B cell (primary cell): ENCODE data around the gene MAG. TPM values are rescaled to one million over a fixed set of nuclear protein-coding genes. Genes with fewer than 3 reads are reported as not detected.

Experiments used
- ATAC-seq: fragments of 200-7000 bp; cut with Tn5 transposase; one replicate; pipeline ENCODE4 v1.10.0; 2021; ENCODE audit warnings: low read depth, mild to moderate bottlenecking, moderate number of reproducible peaks, moderate library complexity
- CTCF ChIA-PET: fragments of 350-600 bp; sonication (Branson Sonifier 250); formaldehyde crosslinking; loops from one replicate; lab custom pipeline; 2021; ENCODE audit warnings: antibody characterized with exemption, inconsistent platforms; lab: Charles Lee
- POLR2A ChIA-PET: fragments of 350-600 bp; sonication (Branson Sonifier 250); formaldehyde crosslinking; loops from one replicate; lab custom pipeline; 2021; ENCODE audit warnings: antibody characterized with exemption; lab: Charles Lee
- DNase-seq: peaks from one replicate; pipeline ENCODE4 v3.0.0; 2013
- H2AFZ ChIP-seq: 2 replicates; pipeline ENCODE4 v1.6.1; 2012; ENCODE audit warnings: mild to moderate bottlenecking, low read depth, low read length; ENCODE audit not compliant: insufficient read depth, poor library complexity, severe bottlenecking
- H3K27ac ChIP-seq, 2 donors: 1 replicate in 1 of 2; 2 replicates in 1 of 2; pipeline ENCODE4 v1.5.1; 2012 to 2013; ENCODE audit warnings: low read length in 2 of 2, mild to moderate bottlenecking in 2 of 2, moderate library complexity in 1 of 2
- H3K27me3 ChIP-seq, 4 experiments: fragments of 200-600 bp in 1 of 4; sonication (generic) in 1 of 4; replicated peaks in 1 of 4; 1 replicate in 2 of 4; 2 replicates in 2 of 4; pipeline versions ENCODE4 v1.6.1 to v1.7.0; 2013 to 2016; ENCODE audit warnings: low read length in 3 of 4, mild to moderate bottlenecking in 2 of 4, mixed read lengths in 1 of 4, moderate library complexity in 1 of 4; ENCODE audit not compliant: insufficient read depth in 4 of 4, control insufficient read depth in 3 of 4; ENCODE audit errors: control extremely low read depth in 1 of 4
- H3K36me3 ChIP-seq, 2 experiments: replicated peaks in 1 of 2; 1 replicate in 1 of 2; 2 replicates in 1 of 2; pipeline versions ENCODE4 v1.6.1 to v1.7.1; 2013; ENCODE audit warnings: low read length in 1 of 2; ENCODE audit not compliant: insufficient read depth in 2 of 2, control insufficient read depth in 1 of 2; ENCODE audit errors: control extremely low read depth in 1 of 2, extremely low read depth in 1 of 2
- H3K4me1 ChIP-seq, 2 donors: fragments of 200-600 bp in 1 of 2; sonication (generic) in 1 of 2; 1 replicate in 1 of 2; 2 replicates in 1 of 2; pipeline versions ENCODE4 v1.5.1 to v1.6.1; 2013 to 2017; ENCODE audit warnings: low read length in 2 of 2; ENCODE audit not compliant: control insufficient read depth in 2 of 2, insufficient read depth in 2 of 2
- H3K4me2 ChIP-seq: replicated peaks from 2 replicates; pipeline ENCODE3; 2012; ENCODE audit warnings: mild to moderate bottlenecking, low read depth, low read length; ENCODE audit not compliant: poor library complexity, severe bottlenecking
- H3K4me3 ChIP-seq, 5 experiments: fragments of 200-600 bp in 1 of 5; sonication (generic) in 1 of 5; 1 replicate in 3 of 5; 2 replicates in 2 of 5; pipeline versions ENCODE4 v1.5.1 to v1.7.0; 2011 to 2016; ENCODE audit warnings: low read length in 4 of 5, mild to moderate bottlenecking in 4 of 5, low read depth in 2 of 5, control low read depth in 1 of 5, moderate library complexity in 1 of 5; ENCODE audit not compliant: insufficient read depth in 1 of 5; ENCODE audit errors: control extremely low read depth in 1 of 5, extremely low read depth in 1 of 5
- H3K79me2 ChIP-seq: fragments of 200-600 bp; sonication (generic); one replicate; pipeline ENCODE4 v1.6.0; 2016; ENCODE audit warnings: low read length; ENCODE audit not compliant: control insufficient read depth, insufficient read depth
- H3K9ac ChIP-seq: fragments of 200-600 bp; sonication (generic); 2 replicates; pipeline ENCODE4 v1.6.1; 2017; ENCODE audit warnings: mild to moderate bottlenecking, low read length, moderate library complexity
- H3K9me3 ChIP-seq, 3 donors: one replicate each; pipeline versions ENCODE4 v1.6.1 to v1.7.1; 2013; ENCODE audit warnings: low read length in 2 of 3; ENCODE audit not compliant: control insufficient read depth in 2 of 3, insufficient read depth in 1 of 3; ENCODE audit errors: control extremely low read depth in 1 of 3
- H4K20me1 ChIP-seq: 2 replicates; pipeline ENCODE4 v1.6.0; 2012; ENCODE audit warnings: mild to moderate bottlenecking, low read length; ENCODE audit not compliant: insufficient read depth, control insufficient read depth, poor library complexity, severe bottlenecking
- H3K27ac Mint-ChIP-seq: one replicate; pipeline ENCODE4 v1.8.0; 2021; ENCODE audit warnings: mixed read lengths
- H3K27me3 Mint-ChIP-seq: one replicate; pipeline ENCODE4 v1.8.0; 2021; ENCODE audit warnings: mixed read lengths
- H3K4me1 Mint-ChIP-seq: one replicate; pipeline ENCODE4 v1.8.0; 2021; ENCODE audit warnings: mixed read lengths
- H3K4me3 Mint-ChIP-seq: one replicate; pipeline ENCODE4 v1.8.0; 2021; ENCODE audit warnings: mixed read lengths
- H3K9me3 Mint-ChIP-seq: one replicate; pipeline ENCODE4 v1.8.0; 2022; ENCODE audit warnings: mixed read lengths; ENCODE audit not compliant: insufficient read depth
- CTCF ChIP-seq: fragments of 200-600 bp; IDR thresholded peaks from one replicate; pipeline ENCODE4 v1.8.0; 2022; ENCODE audit warnings: antibody characterized with exemption, mild to moderate bottlenecking
- EZH2 ChIP-seq: IDR thresholded peaks from 2 replicates; pipeline ENCODE4 v1.6.1; 2012; ENCODE audit warnings: borderline replicate concordance, low read depth, mild to moderate bottlenecking, moderate library complexity, low read length; ENCODE audit not compliant: insufficient read depth, poor library complexity, severe bottlenecking
- WGBS: methylation state at CpG from one replicate; pipeline ENCODE4 v1.1.5; 2013; ENCODE audit warnings: missing lambda C conversion rate; ENCODE audit not compliant: insufficient coverage; 5-methylcytosine and 5-hydroxymethylcytosine counted together
- intact Hi-C: fragments of 100-400 bp; cut with micrococcal nuclease; formaldehyde crosslinking; loops from one replicate; pipeline ENCODE4 v1.10.0; 2022
- polyA plus RNA-seq: library from polyadenylated mRNA; depleted of rRNA; stranded (reverse); fragments of >200 nt; gene quantifications from 2 replicates; pipeline ENCODE4 v1.2.3, GENCODE V29; 2012
- total RNA-seq, 2 donors: library from RNA; stranded (reverse); fragments of 120-200 nt in 1 of 2; gene quantifications; 1 replicate in 1 of 2; 2 replicates in 1 of 2; pipeline versions ENCODE4 v1.2.3 to v1.2.4, GENCODE V29; 2013 to 2022

MAG gene
- total and polyA plus RNA-seq, 2 donors (not counting 1 experiment from before 2014, with no cell fraction given): 0.12 to 0.58 TPM

GRCh38 chr19:35360880-35361420 lies 69.0 kb downstream of the MAG start:
- peaks cover 2% of the 10 kb centered on the region for H3K4me1 Mint-ChIP-seq
- ATAC-seq: no peak
- no peak overlapping the region for H3K4me3 Mint-ChIP-seq
- Histone ChIP-seq H3K79me2 (no peaks in the 10 kb centered on the region), H3K36me3 (no peaks in the 10 kb centered on the region), H2AFZ (no peak overlapping the region), H3K4me1 (no peaks in the 10 kb centered on the region), H3K9me3 (no peaks in the 10 kb centered on the region), H3K27ac (no peak overlapping the region), H3K4me2 (no peak overlapping the region), H3K4me3 (no peak overlapping the region), H3K27me3 (peaks cover 0 to 13% (median 0%) of the 10 kb centered on the region in 4 experiments), H3K9ac (no peak overlapping the region), H4K20me1 (no peaks in the 10 kb centered on the region)
- peaks cover 19% of the 10 kb centered on the region for H3K27me3 Mint-ChIP-seq
- TF ChIP-seq CTCF: no peak
- TF ChIP-seq EZH2: no peak
- ChIA-PET POLR2A (no interaction called here), CTCF (no interaction called here)
- no peak for DNase-seq
- H3K9me3 Mint-ChIP-seq: no peaks in the 10 kb centered on the region
- 37% methylated on average over 4 of the region's 5 CpGs for WGBS
- intact Hi-C loops: no loop called here
- H3K27ac Mint-ChIP-seq: no peak overlapping the region

- H3K4me1 ChIP-seq: no peaks in the 10 kb centered on the region
- H3K27ac ChIP-seq: no peak overlapping the region
- H3K27me3 ChIP-seq: peaks cover 0 to 13% (median 0%) of the 10 kb centered on the region in 4 experiments
- H3K9ac ChIP-seq: no peak overlapping the region
- no peak for DNase-seq
- POLR2A ChIA-PET: no interaction called here
- CTCF ChIA-PET: no interaction called here
- H4K20me1 ChIP-seq: no peaks in the 10 kb centered on the region
- no peak overlapping the region for H3K27ac Mint-ChIP-seq
- no peak for ATAC-seq
- intact Hi-C loops: no loop called here
- H3K9me3 ChIP-seq: no peaks in the 10 kb centered on the region
- no peaks in the 10 kb centered on the region for H3K9me3 Mint-ChIP-seq
- H3K79me2 ChIP-seq: no peaks in the 10 kb centered on the region
- no peaks in the 10 kb centered on the region for H3K36me3 ChIP-seq
- no peak overlapping the region for H3K4me3 Mint-ChIP-seq
- H3K27me3 Mint-ChIP-seq: peaks cover 13% of the 10 kb centered on the region
- H2AFZ ChIP-seq: no peak overlapping the region
- TF ChIP-seq CTCF (no peak), EZH2 (no peak)
- WGBS: 95% methylated on average over 4 of the region's 14 CpGs
- no peak overlapping the region for H3K4me2 ChIP-seq
- H3K4me3 ChIP-seq: no peak overlapping the region
- peaks cover 2% of the 10 kb centered on the region for H3K4me1 Mint-ChIP-seq
Measured at GRCh38 chr19:35362261-35363000, 70.5 kb downstream of the MAG start.
